IPS-18a (cell line): ENCODE measurements around the gene MAB21L3.

Source experiments
- H3K27ac ChIP-seq: one replicate; pipeline ENCODE4 v1.5.1; 2013; ENCODE audit warnings: low read length
- H3K27me3 ChIP-seq: one replicate; pipeline ENCODE4 v1.6.1; 2013; ENCODE audit warnings: mild to moderate bottlenecking, low read length; ENCODE audit not compliant: control insufficient read depth, insufficient read depth
- H3K36me3 ChIP-seq: one replicate; pipeline ENCODE4 v1.6.1; 2013; ENCODE audit warnings: low read depth, low read length; ENCODE audit not compliant: control insufficient read depth
- H3K4me1 ChIP-seq: one replicate; pipeline ENCODE4 v1.6.1; 2013; ENCODE audit warnings: low read depth, low read length; ENCODE audit not compliant: control insufficient read depth
- H3K4me3 ChIP-seq: one replicate; pipeline ENCODE4 v1.5.1; 2013; ENCODE audit warnings: low read length
- H3K9ac ChIP-seq: one replicate; pipeline ENCODE4 v1.6.1; 2013; ENCODE audit warnings: mild to moderate bottlenecking, low read length, moderate library complexity
- H3K9me3 ChIP-seq: one replicate; pipeline ENCODE4 v1.6.1; 2013; ENCODE audit warnings: low read depth, low read length; ENCODE audit not compliant: control insufficient read depth

Gene MAB21L3

GRCh38 chr1:116168277-116169032 is 57.3 kb downstream of the MAB21L3 start:
- no peaks in the 10 kb centered on the region for H3K9me3 ChIP-seq
- H3K27ac ChIP-seq: no peak overlapping the region
- H3K4me1 ChIP-seq: peaks cover 12% of the 10 kb centered on the region
- peak overlapping the region; percentile 74 for H3K4me3 ChIP-seq
- no peaks in the 10 kb centered on the region for H3K36me3 ChIP-seq
- peaks cover 32% of the 10 kb centered on the region for H3K27me3 ChIP-seq
- peak overlapping the region; percentile 59 for H3K9ac ChIP-seq

DNA sequence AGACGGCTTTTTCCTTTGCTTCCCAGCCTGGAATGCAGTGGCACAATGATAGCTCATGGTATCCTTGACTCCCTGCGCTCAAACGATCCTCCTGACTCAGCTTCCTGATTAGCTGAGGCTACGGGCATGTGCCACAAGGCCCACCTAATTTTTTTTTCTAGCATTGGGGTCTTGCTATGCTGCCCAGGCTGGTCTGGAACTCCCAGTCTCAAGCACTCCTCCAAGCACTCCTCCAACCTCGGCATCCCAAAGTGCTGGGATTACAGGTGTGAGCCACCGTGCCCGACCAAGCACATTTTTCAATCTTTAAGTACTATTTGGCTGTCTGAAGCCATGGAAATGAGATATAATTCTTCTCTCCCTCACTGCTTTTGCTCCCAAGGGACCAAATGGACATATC is 58.7 kb downstream of the MAB21L3 start:
- Histone ChIP-seq H3K4me3 (no peak overlapping the region), H3K36me3 (no peaks in the 10 kb centered on the region), H3K4me1 (peaks cover 12% of the 10 kb centered on the region), H3K9me3 (no peaks in the 10 kb centered on the region), H3K9ac (no peak overlapping the region), H3K27ac (no peak overlapping the region), H3K27me3 (peaks cover 32% of the 10 kb centered on the region)

DNA sequence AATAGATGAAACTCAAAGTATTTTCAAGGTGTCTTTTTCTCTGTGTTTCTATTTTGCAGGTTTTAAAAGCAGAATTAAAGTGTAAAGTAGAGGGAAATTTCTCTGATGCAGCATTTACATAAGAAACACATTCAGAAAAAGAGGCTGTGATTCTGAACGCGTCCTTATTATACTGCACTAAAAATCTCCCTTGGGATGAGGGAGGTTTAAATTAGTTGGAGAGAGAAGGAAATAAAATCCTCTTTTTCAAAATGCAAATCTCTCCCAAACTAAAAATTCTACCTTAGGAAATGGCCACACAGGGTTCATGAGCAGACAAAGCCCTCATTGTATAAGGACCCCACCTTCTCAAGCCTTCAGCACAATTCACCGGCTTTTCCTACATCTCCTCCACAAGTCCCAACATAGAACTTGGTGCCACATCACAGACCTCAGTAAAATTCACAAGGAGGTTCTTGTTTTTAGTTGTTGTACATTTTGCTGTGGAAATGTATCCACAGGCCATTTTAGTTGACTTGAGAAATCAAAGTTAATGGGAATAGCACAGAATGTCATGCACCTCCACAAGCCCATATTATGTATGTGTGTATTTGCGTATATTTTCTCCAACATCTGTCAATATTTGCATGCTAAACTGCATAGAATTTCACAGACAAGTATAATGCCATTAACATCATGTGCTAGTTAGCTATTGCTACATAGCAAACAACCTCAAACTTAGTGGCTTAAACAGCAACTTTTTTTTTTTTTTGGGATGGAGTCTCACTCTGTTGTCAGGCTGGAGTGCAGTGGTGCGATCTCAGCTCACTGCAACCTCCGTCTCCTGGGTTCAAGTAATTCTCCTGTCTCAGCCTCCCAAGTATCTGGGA is 59.8 kb downstream of the MAB21L3 start:
- Histone ChIP-seq H3K27ac (no peak overlapping the region), H3K9ac (no peak overlapping the region)

DNA sequence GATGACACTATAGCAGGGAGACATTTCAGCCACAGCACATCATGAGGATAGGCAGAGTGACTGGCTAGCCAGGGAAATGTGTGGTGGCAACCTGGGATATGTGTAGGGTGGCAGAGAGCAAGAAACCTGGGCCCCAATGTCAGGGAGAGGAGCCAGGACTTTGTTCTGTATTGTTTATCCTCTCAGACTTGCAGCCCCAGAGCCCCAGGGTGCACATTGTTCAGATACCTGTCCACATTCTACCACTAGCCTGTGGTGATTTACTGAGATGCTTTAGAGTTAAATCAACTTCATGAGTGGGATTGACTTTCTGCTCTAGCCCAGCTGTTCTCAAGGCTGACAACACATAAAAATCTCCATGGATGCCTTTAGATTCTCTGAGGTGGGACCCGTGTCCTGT is 61.5 kb downstream of the MAB21L3 start:
- Histone ChIP-seq H3K9me3 (no peaks in the 10 kb centered on the region), H3K27ac (no peak overlapping the region), H3K4me3 (no peak overlapping the region), H3K9ac (no peak overlapping the region), H3K36me3 (no peaks in the 10 kb centered on the region), H3K27me3 (peaks cover 21% of the 10 kb centered on the region), H3K4me1 (peaks cover 5% of the 10 kb centered on the region)

More for the DNA sequence above, 59.8 kb downstream of the MAB21L3 start:
- H3K4me1 ChIP-seq: peaks cover 12% of the 10 kb centered on the region
- peaks cover 32% of the 10 kb centered on the region for H3K27me3 ChIP-seq
- H3K9me3 ChIP-seq: no peaks in the 10 kb centered on the region
- H3K36me3 ChIP-seq: no peaks in the 10 kb centered on the region
- no peak overlapping the region for H3K4me3 ChIP-seq

- H3K9me3 ChIP-seq: no peaks in the 10 kb centered on the region
- no peak overlapping the region for H3K4me3 ChIP-seq
- H3K4me1 ChIP-seq: no peaks in the 10 kb centered on the region
- no peak overlapping the region for H3K27ac ChIP-seq
- no peaks in the 10 kb centered on the region for H3K36me3 ChIP-seq
- H3K9ac ChIP-seq: no peak overlapping the region
- no peaks in the 10 kb centered on the region for H3K27me3 ChIP-seq
Observed at GRCh38 chr1:116175611-116176010, 64.4 kb downstream of the MAB21L3 start.

GRCh38 chr1:116176306-116176789 is 65.1 kb downstream of the MAB21L3 start:
- no peak overlapping the region for H3K27ac ChIP-seq
- no peaks in the 10 kb centered on the region for H3K27me3 ChIP-seq
- H3K36me3 ChIP-seq: no peaks in the 10 kb centered on the region
- no peak overlapping the region for H3K4me3 ChIP-seq
- no peaks in the 10 kb centered on the region for H3K9me3 ChIP-seq
- no peak overlapping the region for H3K9ac ChIP-seq
- H3K4me1 ChIP-seq: no peaks in the 10 kb centered on the region

DNA sequence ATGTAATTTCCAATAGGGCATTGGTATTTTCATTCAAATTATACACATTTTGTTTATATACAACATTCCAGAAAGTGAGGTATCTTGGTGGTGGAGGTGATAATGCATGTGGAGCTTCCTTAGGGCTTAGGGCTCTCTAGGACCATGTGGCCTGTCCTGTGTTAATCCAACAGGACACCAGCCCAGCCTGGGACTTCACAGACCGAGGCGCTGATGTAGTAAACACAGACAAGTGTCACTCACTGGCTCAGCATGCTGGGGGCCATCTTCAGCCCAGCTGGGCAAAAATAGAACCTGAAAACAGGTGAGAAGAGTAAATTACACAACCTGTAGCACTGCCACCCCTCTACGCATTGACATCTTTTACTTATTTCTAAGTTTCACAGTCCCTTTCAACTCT is 66.7 kb downstream of the MAB21L3 start:
- H3K4me1 ChIP-seq: no peaks in the 10 kb centered on the region
- no peaks in the 10 kb centered on the region for H3K36me3 ChIP-seq
- no peak overlapping the region for H3K4me3 ChIP-seq
- H3K27ac ChIP-seq: no peak overlapping the region
- no peaks in the 10 kb centered on the region for H3K27me3 ChIP-seq
- H3K9me3 ChIP-seq: no peaks in the 10 kb centered on the region
- no peak overlapping the region for H3K9ac ChIP-seq

DNA sequence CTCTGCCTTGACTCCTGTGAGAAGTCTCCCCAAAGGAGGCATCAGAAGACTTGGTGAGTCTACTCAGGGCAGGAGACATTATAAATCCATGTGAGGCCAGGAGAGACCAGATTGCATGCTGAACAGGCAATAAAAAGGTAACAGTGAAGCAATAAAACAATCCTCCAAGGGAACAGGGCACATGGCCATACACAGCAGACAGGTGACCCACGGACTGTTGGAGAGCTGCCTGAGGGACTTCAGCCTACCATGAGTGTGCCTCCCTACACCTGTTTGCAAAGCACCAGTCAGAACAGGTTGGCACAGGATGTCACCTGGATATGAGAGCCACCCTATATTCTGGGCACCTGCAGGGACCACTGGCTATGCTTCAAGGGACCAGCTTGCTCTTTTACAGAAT is 67.6 kb downstream of the MAB21L3 start:
- Histone ChIP-seq H3K27me3 (no peaks in the 10 kb centered on the region), H3K9me3 (no peaks in the 10 kb centered on the region), H3K36me3 (no peaks in the 10 kb centered on the region), H3K9ac (no peak overlapping the region), H3K4me3 (no peak overlapping the region), H3K4me1 (no peaks in the 10 kb centered on the region), H3K27ac (no peak overlapping the region)

DNA sequence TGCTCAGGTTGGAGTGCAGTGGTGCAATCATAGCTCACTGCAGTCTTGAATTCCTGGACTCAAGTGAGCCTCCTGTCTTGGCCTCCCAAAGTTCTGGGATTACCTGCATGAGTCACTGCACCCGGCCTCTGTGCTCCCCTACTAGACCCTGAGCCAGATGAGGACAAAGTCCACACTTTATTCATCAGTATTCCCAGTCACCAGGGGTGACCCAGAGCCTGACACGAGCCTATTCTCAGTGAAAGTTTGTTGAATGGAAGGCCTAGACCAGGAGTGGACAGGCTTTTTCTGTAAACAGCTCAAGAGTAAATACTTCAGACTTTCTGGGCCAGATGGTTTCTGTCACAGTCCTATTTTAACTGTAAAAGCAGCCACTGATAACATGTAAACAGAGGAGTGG is 68.2 kb downstream of the MAB21L3 start:
- H3K9me3 ChIP-seq: no peaks in the 10 kb centered on the region
- H3K9ac ChIP-seq: no peak overlapping the region
- H3K27me3 ChIP-seq: no peaks in the 10 kb centered on the region
- H3K36me3 ChIP-seq: no peaks in the 10 kb centered on the region
- no peaks in the 10 kb centered on the region for H3K4me1 ChIP-seq
- H3K27ac ChIP-seq: no peak overlapping the region
- no peak overlapping the region for H3K4me3 ChIP-seq

DNA sequence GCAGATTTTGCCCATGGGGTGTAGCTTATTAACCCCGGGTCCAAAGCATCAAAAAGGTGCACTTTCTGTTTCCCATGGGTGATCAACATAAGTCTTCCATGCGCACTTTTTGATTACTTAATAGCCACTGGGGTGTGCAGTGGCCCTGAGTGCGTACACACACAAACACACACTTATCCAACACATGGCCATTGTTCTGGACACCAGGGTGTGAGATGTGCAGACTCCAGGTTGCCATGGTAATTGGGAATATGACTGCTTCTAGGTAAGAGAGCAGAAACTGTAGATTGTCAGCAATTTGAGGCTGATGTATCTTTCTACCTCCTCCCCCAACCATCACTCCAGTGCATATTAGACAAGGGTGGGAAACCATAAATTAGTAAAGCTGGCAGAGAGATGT is 68.8 kb downstream of the MAB21L3 start:
- Histone ChIP-seq H3K27ac (no peak overlapping the region), H3K9ac (no peak overlapping the region), H3K27me3 (no peaks in the 10 kb centered on the region), H3K4me3 (no peak overlapping the region), H3K9me3 (no peaks in the 10 kb centered on the region), H3K4me1 (no peaks in the 10 kb centered on the region), H3K36me3 (no peaks in the 10 kb centered on the region)

- Histone ChIP-seq H3K27ac (no peak overlapping the region), H3K36me3 (no peaks in the 10 kb centered on the region), H3K9me3 (no peaks in the 10 kb centered on the region), H3K4me1 (no peaks in the 10 kb centered on the region), H3K4me3 (no peak overlapping the region), H3K27me3 (no peaks in the 10 kb centered on the region), H3K9ac (no peak overlapping the region)
Observed at GRCh38 chr1:116182019-116182714, 71.0 kb downstream of the MAB21L3 start.
